B cell (primary cell): ENCODE results near the gene LAMC3. TPM values are rescaled to one million over a fixed set of nuclear protein-coding genes. Genes with fewer than 3 reads are reported as not detected.

Source experiments
- ATAC-seq: fragments of 200-7000 bp; cut with Tn5 transposase; one replicate; pipeline ENCODE4 v1.10.0; 2021; ENCODE audit warnings: low read depth, mild to moderate bottlenecking, moderate number of reproducible peaks, moderate library complexity
- CTCF ChIA-PET: fragments of 350-600 bp; sonication (Branson Sonifier 250); formaldehyde crosslinking; loops from one replicate; lab custom pipeline; 2021; ENCODE audit warnings: antibody characterized with exemption, inconsistent platforms; lab: Charles Lee
- POLR2A ChIA-PET: fragments of 350-600 bp; sonication (Branson Sonifier 250); formaldehyde crosslinking; loops from one replicate; lab custom pipeline; 2021; ENCODE audit warnings: antibody characterized with exemption; lab: Charles Lee
- DNase-seq: peaks from one replicate; pipeline ENCODE4 v3.0.0; 2013
- H2AFZ ChIP-seq: 2 replicates; pipeline ENCODE4 v1.6.1; 2012; ENCODE audit warnings: mild to moderate bottlenecking, low read depth, low read length; ENCODE audit not compliant: insufficient read depth, poor library complexity, severe bottlenecking
- H3K27ac ChIP-seq, 2 donors: 1 replicate in 1 of 2; 2 replicates in 1 of 2; pipeline ENCODE4 v1.5.1; 2012 to 2013; ENCODE audit warnings: low read length in 2 of 2, mild to moderate bottlenecking in 2 of 2, moderate library complexity in 1 of 2
- H3K27me3 ChIP-seq, 4 experiments: fragments of 200-600 bp in 1 of 4; sonication (generic) in 1 of 4; replicated peaks in 1 of 4; 1 replicate in 2 of 4; 2 replicates in 2 of 4; pipeline versions ENCODE4 v1.6.1 to v1.7.0; 2013 to 2016; ENCODE audit warnings: low read length in 3 of 4, mild to moderate bottlenecking in 2 of 4, mixed read lengths in 1 of 4, moderate library complexity in 1 of 4; ENCODE audit not compliant: insufficient read depth in 4 of 4, control insufficient read depth in 3 of 4; ENCODE audit errors: control extremely low read depth in 1 of 4
- H3K36me3 ChIP-seq, 2 experiments: replicated peaks in 1 of 2; 1 replicate in 1 of 2; 2 replicates in 1 of 2; pipeline versions ENCODE4 v1.6.1 to v1.7.1; 2013; ENCODE audit warnings: low read length in 1 of 2; ENCODE audit not compliant: insufficient read depth in 2 of 2, control insufficient read depth in 1 of 2; ENCODE audit errors: control extremely low read depth in 1 of 2, extremely low read depth in 1 of 2
- H3K4me1 ChIP-seq, 2 donors: fragments of 200-600 bp in 1 of 2; sonication (generic) in 1 of 2; 1 replicate in 1 of 2; 2 replicates in 1 of 2; pipeline versions ENCODE4 v1.5.1 to v1.6.1; 2013 to 2017; ENCODE audit warnings: low read length in 2 of 2; ENCODE audit not compliant: control insufficient read depth in 2 of 2, insufficient read depth in 2 of 2
- H3K4me2 ChIP-seq: replicated peaks from 2 replicates; pipeline ENCODE3; 2012; ENCODE audit warnings: mild to moderate bottlenecking, low read depth, low read length; ENCODE audit not compliant: poor library complexity, severe bottlenecking
- H3K4me3 ChIP-seq, 5 experiments: fragments of 200-600 bp in 1 of 5; sonication (generic) in 1 of 5; 1 replicate in 3 of 5; 2 replicates in 2 of 5; pipeline versions ENCODE4 v1.5.1 to v1.7.0; 2011 to 2016; ENCODE audit warnings: low read length in 4 of 5, mild to moderate bottlenecking in 4 of 5, low read depth in 2 of 5, control low read depth in 1 of 5, moderate library complexity in 1 of 5; ENCODE audit not compliant: insufficient read depth in 1 of 5; ENCODE audit errors: control extremely low read depth in 1 of 5, extremely low read depth in 1 of 5
- H3K79me2 ChIP-seq: fragments of 200-600 bp; sonication (generic); one replicate; pipeline ENCODE4 v1.6.0; 2016; ENCODE audit warnings: low read length; ENCODE audit not compliant: control insufficient read depth, insufficient read depth
- H3K9ac ChIP-seq: fragments of 200-600 bp; sonication (generic); 2 replicates; pipeline ENCODE4 v1.6.1; 2017; ENCODE audit warnings: mild to moderate bottlenecking, low read length, moderate library complexity
- H3K9me3 ChIP-seq, 3 donors: one replicate each; pipeline versions ENCODE4 v1.6.1 to v1.7.1; 2013; ENCODE audit warnings: low read length in 2 of 3; ENCODE audit not compliant: control insufficient read depth in 2 of 3, insufficient read depth in 1 of 3; ENCODE audit errors: control extremely low read depth in 1 of 3
- H4K20me1 ChIP-seq: 2 replicates; pipeline ENCODE4 v1.6.0; 2012; ENCODE audit warnings: mild to moderate bottlenecking, low read length; ENCODE audit not compliant: insufficient read depth, control insufficient read depth, poor library complexity, severe bottlenecking
- H3K27ac Mint-ChIP-seq: one replicate; pipeline ENCODE4 v1.8.0; 2021; ENCODE audit warnings: mixed read lengths
- H3K27me3 Mint-ChIP-seq: one replicate; pipeline ENCODE4 v1.8.0; 2021; ENCODE audit warnings: mixed read lengths
- H3K4me1 Mint-ChIP-seq: one replicate; pipeline ENCODE4 v1.8.0; 2021; ENCODE audit warnings: mixed read lengths
- H3K4me3 Mint-ChIP-seq: one replicate; pipeline ENCODE4 v1.8.0; 2021; ENCODE audit warnings: mixed read lengths
- H3K9me3 Mint-ChIP-seq: one replicate; pipeline ENCODE4 v1.8.0; 2022; ENCODE audit warnings: mixed read lengths; ENCODE audit not compliant: insufficient read depth
- EZH2 ChIP-seq: IDR thresholded peaks from 2 replicates; pipeline ENCODE4 v1.6.1; 2012; ENCODE audit warnings: borderline replicate concordance, low read depth, mild to moderate bottlenecking, moderate library complexity, low read length; ENCODE audit not compliant: insufficient read depth, poor library complexity, severe bottlenecking
- WGBS: methylation state at CpG from one replicate; pipeline ENCODE4 v1.1.5; 2013; ENCODE audit warnings: missing lambda C conversion rate; ENCODE audit not compliant: insufficient coverage; 5-methylcytosine and 5-hydroxymethylcytosine counted together
- intact Hi-C: fragments of 100-400 bp; cut with micrococcal nuclease; formaldehyde crosslinking; loops from one replicate; pipeline ENCODE4 v1.10.0; 2022
- polyA plus RNA-seq: library from polyadenylated mRNA; depleted of rRNA; stranded (reverse); fragments of >200 nt; gene quantifications from 2 replicates; pipeline ENCODE4 v1.2.3, GENCODE V29; 2012
- total RNA-seq, 2 donors: library from RNA; stranded (reverse); fragments of 120-200 nt in 1 of 2; gene quantifications; 1 replicate in 1 of 2; 2 replicates in 1 of 2; pipeline versions ENCODE4 v1.2.3 to v1.2.4, GENCODE V29; 2013 to 2022
- TF ChIP-seq, protein P1 (sequence below): fragments of 200-600 bp; IDR thresholded peaks from one replicate; pipeline ENCODE4 v1.8.0; 2022; ENCODE audit warnings: antibody characterized with exemption, mild to moderate bottlenecking

Gene LAMC3
- total and polyA plus RNA-seq, 2 donors (not counting 1 experiment from before 2014, with no cell fraction given), result 0.25 to 0.45 TPM

DNA sequence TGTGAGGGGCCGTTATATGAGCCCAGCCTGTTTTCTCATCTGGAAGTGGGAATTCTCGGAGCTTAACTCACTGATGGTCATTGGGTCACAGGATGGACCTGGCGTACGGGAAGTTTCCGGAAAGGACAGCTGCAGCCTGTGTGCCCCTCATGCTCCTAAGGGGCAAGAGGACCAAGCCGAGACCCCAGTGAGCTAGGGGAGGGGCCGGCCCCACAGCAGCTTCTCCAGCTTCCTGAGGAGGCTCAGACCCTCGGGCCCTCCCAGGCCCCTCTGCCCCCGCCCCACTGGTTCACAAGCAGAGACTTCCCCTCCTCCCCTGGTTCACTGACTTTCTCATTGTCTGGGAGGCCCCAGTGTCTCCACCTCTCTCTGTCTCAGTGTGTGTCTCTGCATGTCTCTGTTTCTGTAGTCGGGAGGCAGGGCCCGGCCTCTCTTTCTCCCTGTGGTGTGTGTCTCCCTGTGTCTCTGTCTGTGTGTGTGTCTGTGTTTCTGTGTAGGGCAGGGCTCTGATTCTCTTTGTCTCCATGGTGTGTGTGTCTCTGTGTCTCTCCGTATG, 37.6 kb upstream of the LAMC3 start:
- no peaks in the 10 kb centered on the region for H3K9me3 Mint-ChIP-seq
- H3K9ac ChIP-seq, result no peak overlapping the region
- H2AFZ ChIP-seq, result no peak overlapping the region
- no peaks in the 10 kb centered on the region for H3K79me2 ChIP-seq
- H3K4me3 ChIP-seq, result no peak overlapping the region
- POLR2A ChIA-PET, result interaction anchor here (0.6 kb wide), 1 partner anchor 1390 kb away, joined by 6 read pairs; no protein-coding TSS in a partner anchor
- peaks cover 0 to 11% (median 0%) of the 10 kb centered on the region in 4 experiments for H3K27me3 ChIP-seq
- H4K20me1 ChIP-seq, result no peaks in the 10 kb centered on the region
- intact Hi-C loops, result no loop called here
- H3K4me1 Mint-ChIP-seq, result no peaks in the 10 kb centered on the region
- CTCF ChIA-PET, result no interaction called here
- no peak overlapping the region for H3K27ac ChIP-seq
- TF ChIP-seq, protein P1, sequence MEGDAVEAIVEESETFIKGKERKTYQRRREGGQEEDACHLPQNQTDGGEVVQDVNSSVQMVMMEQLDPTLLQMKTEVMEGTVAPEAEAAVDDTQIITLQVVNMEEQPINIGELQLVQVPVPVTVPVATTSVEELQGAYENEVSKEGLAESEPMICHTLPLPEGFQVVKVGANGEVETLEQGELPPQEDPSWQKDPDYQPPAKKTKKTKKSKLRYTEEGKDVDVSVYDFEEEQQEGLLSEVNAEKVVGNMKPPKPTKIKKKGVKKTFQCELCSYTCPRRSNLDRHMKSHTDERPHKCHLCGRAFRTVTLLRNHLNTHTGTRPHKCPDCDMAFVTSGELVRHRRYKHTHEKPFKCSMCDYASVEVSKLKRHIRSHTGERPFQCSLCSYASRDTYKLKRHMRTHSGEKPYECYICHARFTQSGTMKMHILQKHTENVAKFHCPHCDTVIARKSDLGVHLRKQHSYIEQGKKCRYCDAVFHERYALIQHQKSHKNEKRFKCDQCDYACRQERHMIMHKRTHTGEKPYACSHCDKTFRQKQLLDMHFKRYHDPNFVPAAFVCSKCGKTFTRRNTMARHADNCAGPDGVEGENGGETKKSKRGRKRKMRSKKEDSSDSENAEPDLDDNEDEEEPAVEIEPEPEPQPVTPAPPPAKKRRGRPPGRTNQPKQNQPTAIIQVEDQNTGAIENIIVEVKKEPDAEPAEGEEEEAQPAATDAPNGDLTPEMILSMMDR, result no peak
- TF ChIP-seq EZH2, result no peak
- ATAC-seq (no peak), DNase-seq (no peak)
- no peaks in the 10 kb centered on the region for H3K4me1 ChIP-seq
- H3K27me3 Mint-ChIP-seq, result peaks cover 18% of the 10 kb centered on the region
- no peak overlapping the region for H3K4me3 Mint-ChIP-seq
- no peak overlapping the region for H3K27ac Mint-ChIP-seq
- no peaks in the 10 kb centered on the region for H3K36me3 ChIP-seq
- H3K4me2 ChIP-seq, result no peak overlapping the region
- WGBS, result 80% methylated on average over 11 of the region's 12 CpGs
- H3K9me3 ChIP-seq, result no peaks in the 10 kb centered on the region

DNA sequence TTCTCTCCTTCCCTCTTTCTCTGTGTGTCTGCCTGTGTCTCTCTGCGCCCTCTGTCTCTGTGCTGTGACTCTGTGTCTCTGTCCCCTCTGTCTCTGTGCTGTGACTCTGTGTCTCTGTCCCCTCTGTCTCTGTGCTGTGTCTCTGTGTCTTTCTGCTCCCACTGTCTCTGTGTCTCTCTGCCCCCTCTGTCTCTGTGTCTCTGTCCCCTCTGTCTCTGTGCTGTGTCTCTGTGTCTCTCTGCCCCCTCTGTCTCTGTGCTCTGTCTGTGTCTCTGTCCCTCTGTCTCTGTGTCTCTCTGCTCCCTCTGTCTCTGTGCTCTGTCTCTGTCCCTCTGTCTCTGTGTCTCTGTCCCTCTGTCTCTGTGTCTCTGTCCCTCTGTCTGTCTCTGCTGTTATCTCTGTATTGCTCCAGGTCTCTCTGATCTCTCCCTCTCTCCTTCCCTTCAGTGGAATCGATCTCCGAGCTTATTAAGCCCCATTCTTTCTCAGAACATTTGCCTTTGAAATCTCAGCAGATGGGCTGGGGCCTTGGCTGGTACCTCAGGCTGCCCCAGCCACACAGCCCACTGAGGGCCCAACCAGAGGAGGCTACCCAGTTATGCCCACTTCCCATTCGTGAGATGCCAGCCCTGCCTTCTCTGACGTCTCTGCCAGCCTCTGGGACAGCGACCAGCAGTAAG, 36.6 kb upstream of the LAMC3 start:
- Histone ChIP-seq H3K36me3 (no peaks in the 10 kb centered on the region), H3K79me2 (no peaks in the 10 kb centered on the region), H3K4me2 (no peak overlapping the region), H3K27me3 (peaks cover 0 to 11% (median 0%) of the 10 kb centered on the region in 4 experiments), H3K9me3 (no peaks in the 10 kb centered on the region), H3K9ac (no peak overlapping the region), H2AFZ (no peak overlapping the region), H3K4me1 (no peaks in the 10 kb centered on the region), H3K4me3 (no peak overlapping the region), H4K20me1 (no peaks in the 10 kb centered on the region), H3K27ac (no peak overlapping the region)
- no peak for ATAC-seq
- Mint-ChIP-seq H3K27me3 (peaks cover 18% of the 10 kb centered on the region), H3K4me1 (no peaks in the 10 kb centered on the region), H3K9me3 (no peaks in the 10 kb centered on the region), H3K4me3 (no peak overlapping the region), H3K27ac (no peak overlapping the region)
- ChIA-PET POLR2A (interaction anchor here (0.6 kb wide), 1 partner anchor 1389 kb away, joined by 6 read pairs; no protein-coding TSS in a partner anchor), CTCF (no interaction called here)
- intact Hi-C loops, result no loop called here
- 93% methylated on average over 5 of the region's 6 CpGs for WGBS
- DNase-seq, result no peak
- TF ChIP-seq EZH2, result no peak
- TF ChIP-seq, protein P1, result no peak
